ENCODE measurements around the gene ARMC8.
A peak's percentile ranks its signal among the peaks of the same experiment; 100 is the strongest.

Gene ARMC8

GRCh38 chr3:138202945-138203701 lies 16.0 kb downstream of the ARMC8 start:
- peaks cover 99% of the 10 kb centered on the region for H3K79me2 ChIP-seq (ENCODE audit: insufficient read depth, low read length)
- peak; percentile 18 for DNase-seq
- no peak for TF ChIP-seq EZH2 (IDR thresholded peaks at IDR 0.05; ENCODE audit: borderline replicate concordance, low read depth, low read length, severe bottlenecking)
- TF ChIP-seq CTCF (IDR thresholded peaks at IDR 0.05; ENCODE audit: borderline replicate concordance, extremely low read depth, low read length, poor library complexity, severe bottlenecking): no peak

DNA sequence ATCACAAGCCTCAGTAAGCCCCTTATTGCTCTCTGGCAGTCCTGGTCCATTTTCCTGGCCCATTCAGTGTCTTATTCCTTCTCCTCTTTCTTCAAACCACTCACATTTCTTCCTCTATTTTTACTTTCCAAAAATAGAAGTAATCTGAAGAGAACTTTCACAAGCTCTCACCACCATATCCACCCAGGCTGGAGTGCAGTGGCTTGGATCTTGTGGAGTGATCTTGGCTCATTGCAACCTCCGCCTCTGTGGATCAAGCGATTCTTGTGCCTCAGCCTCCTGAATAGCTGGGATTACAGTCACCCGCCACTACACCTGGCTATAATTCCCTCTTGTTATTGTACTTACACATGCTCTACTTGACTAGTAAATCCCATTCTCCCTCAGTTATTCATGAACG lies 16.8 kb downstream of the ARMC8 start:
- no peaks in the 10 kb centered on the region for H3K27me3 ChIP-seq (ENCODE audit: insufficient read depth, low read length, poor library complexity)
- no peak overlapping the region for H3K4me2 ChIP-seq (ENCODE audit: insufficient read depth, low read length)
- H3K9me3 ChIP-seq (ENCODE audit: insufficient read depth, low read length, severe bottlenecking): no peaks in the 10 kb centered on the region
- ATAC-seq (ENCODE audit: insufficient read depth, low read depth) (no peak), DNase-seq (no peak)
- H2AFZ ChIP-seq (ENCODE audit: low read depth, low read length): no peak overlapping the region
- peaks cover 12% of the 10 kb centered on the region; the same call in 1 of the 2 replicates for H3K36me3 ChIP-seq (ENCODE audit: insufficient read depth, low read length)
- no peak overlapping the region for H3K9ac ChIP-seq (ENCODE audit: low read depth, low read length)
- H4K20me1 ChIP-seq (ENCODE audit: insufficient read depth, low read length): peaks cover 90% of the 10 kb centered on the region
- H3K27ac ChIP-seq (ENCODE audit: low read length): no peak overlapping the region
- H3K4me3 ChIP-seq (ENCODE audit: low read depth in 1 of 2, low read length in 2 of 2): no peak overlapping the region
- peaks cover 99% of the 10 kb centered on the region for H3K79me2 ChIP-seq (ENCODE audit: insufficient read depth, low read length)
- no peaks in the 10 kb centered on the region for H3K4me1 ChIP-seq (ENCODE audit: insufficient read depth, low read length)
- TF ChIP-seq CTCF (IDR thresholded peaks at IDR 0.05; ENCODE audit: borderline replicate concordance, extremely low read depth, low read length, poor library complexity, severe bottlenecking): no peak
- TF ChIP-seq EZH2 (IDR thresholded peaks at IDR 0.05; ENCODE audit: borderline replicate concordance, low read depth, low read length, severe bottlenecking): no peak

More at GRCh38 chr3:138202945-138203701, 16.0 kb downstream of the ARMC8 start:
- Histone ChIP-seq H3K4me3 (ENCODE audit: low read depth in 1 of 2, low read length in 2 of 2) (no peak overlapping the region), H3K9me3 (ENCODE audit: insufficient read depth, low read length, severe bottlenecking) (no peaks in the 10 kb centered on the region), H3K36me3 (ENCODE audit: insufficient read depth, low read length) (peaks cover 12% of the 10 kb centered on the region; the same call in 1 of the 2 replicates), H3K4me1 (ENCODE audit: insufficient read depth, low read length) (no peaks in the 10 kb centered on the region), H3K27me3 (ENCODE audit: insufficient read depth, low read length, poor library complexity) (no peaks in the 10 kb centered on the region), H4K20me1 (ENCODE audit: insufficient read depth, low read length) (peaks cover 85% of the 10 kb centered on the region), H2AFZ (ENCODE audit: low read depth, low read length) (no peak overlapping the region), H3K4me2 (ENCODE audit: insufficient read depth, low read length) (no peak overlapping the region), H3K27ac (ENCODE audit: low read length) (no peak overlapping the region), H3K9ac (ENCODE audit: low read depth, low read length) (no peak overlapping the region)
- peak; percentile 69; the same call in 2 of the 3 replicates for ATAC-seq (ENCODE audit: insufficient read depth, low read depth)

- Histone ChIP-seq H2AFZ (ENCODE audit: low read depth, low read length) (no peak overlapping the region), H3K9me3 (ENCODE audit: insufficient read depth, low read length, severe bottlenecking) (no peaks in the 10 kb centered on the region), H3K4me1 (ENCODE audit: insufficient read depth, low read length) (no peaks in the 10 kb centered on the region), H3K4me2 (ENCODE audit: insufficient read depth, low read length) (no peak overlapping the region), H3K36me3 (ENCODE audit: insufficient read depth, low read length) (peaks cover 14% of the 10 kb centered on the region), H4K20me1 (ENCODE audit: insufficient read depth, low read length) (peaks cover 84% of the 10 kb centered on the region), H3K79me2 (ENCODE audit: insufficient read depth, low read length) (peaks cover 99% of the 10 kb centered on the region), H3K27ac (ENCODE audit: low read length) (no peak overlapping the region), H3K27me3 (ENCODE audit: insufficient read depth, low read length, poor library complexity) (no peaks in the 10 kb centered on the region), H3K9ac (ENCODE audit: low read depth, low read length) (no peak overlapping the region), H3K4me3 (ENCODE audit: low read depth in 1 of 2, low read length in 2 of 2) (no peak overlapping the region)
- TF ChIP-seq CTCF (IDR thresholded peaks at IDR 0.05; ENCODE audit: borderline replicate concordance, extremely low read depth, low read length, poor library complexity, severe bottlenecking) (no peak), EZH2 (IDR thresholded peaks at IDR 0.05; ENCODE audit: borderline replicate concordance, low read depth, low read length, severe bottlenecking) (no peak)
- ATAC-seq (ENCODE audit: insufficient read depth, low read depth): no peak
- DNase-seq: no peak
These were observed 18.4 kb downstream of the ARMC8 start for GRCh38 chr3:138205527-138205926.
